Transverse colon (tissue), 4 donors: ENCODE data around the gene PGLYRP2. TPM values are rescaled to one million over a fixed set of nuclear protein-coding genes. Genes with fewer than 3 reads are reported as not detected.

Source experiments
- DNase-seq: peaks from one replicate; pipeline ENCODE4 v3.0.0-alpha.2; 2019
- H3K27ac ChIP-seq, 4 donors: fragments of 200-600 bp; sonication (generic); 2 replicates each; pipeline ENCODE4 v1.5.1; 2016 to 2018; ENCODE audit warnings: inconsistent platforms in 4 of 4
- H3K27me3 ChIP-seq: fragments of 200-600 bp; sonication (generic); 2 replicates; pipeline ENCODE4 v1.5.1; 2017; ENCODE audit warnings: inconsistent platforms
- H3K36me3 ChIP-seq, 4 donors: fragments of 200-600 bp; sonication (generic); 2 replicates each; pipeline ENCODE4 v1.5.1; 2017 to 2019; ENCODE audit warnings: inconsistent platforms in 4 of 4
- H3K4me1 ChIP-seq, 4 donors: fragments of 200-600 bp; sonication (generic); 2 replicates each; pipeline ENCODE4 v1.5.1; 2017 to 2020; ENCODE audit warnings: inconsistent platforms in 4 of 4
- H3K4me3 ChIP-seq, 4 donors: fragments of 200-600 bp; sonication (generic); 1 replicate in 1 of 4; 2 replicates in 3 of 4; pipeline versions ENCODE4 v1.5.1 to v1.6.1; 2017 to 2019; ENCODE audit warnings: inconsistent platforms in 4 of 4
- H3K9me3 ChIP-seq, 2 donors: fragments of 200-600 bp; sonication (generic); 2 replicates each; pipeline ENCODE4 v1.5.1; 2017 to 2019; ENCODE audit warnings: inconsistent platforms in 2 of 2
- EP300 ChIP-seq: sonication (generic); formaldehyde crosslinking; IDR thresholded peaks from one replicate; pipeline ENCODE4 v1.6.1; 2017; ENCODE audit warnings: antibody characterized with exemption, low read depth
- POLR2A ChIP-seq: fragments of 450-650 bp; IDR thresholded peaks from one replicate; pipeline ENCODE4 v1.6.1; 2016; ENCODE audit warnings: antibody characterized with exemption, mild to moderate bottlenecking, moderate library complexity
- POLR2AphosphoS5 ChIP-seq, 3 donors: sonication (generic); formaldehyde crosslinking; IDR thresholded peaks; one replicate each; pipeline ENCODE4 v1.6.1; 2016; ENCODE audit warnings: antibody characterized with exemption in 3 of 3
- WGBS, 2 donors: methylation state at CpG; one replicate each; pipeline ENCODE4 v1.1.5; 2018; ENCODE audit warnings: low coverage in 1 of 2; 5-methylcytosine and 5-hydroxymethylcytosine counted together
- in situ Hi-C, 4 donors: fragments of 200-750 bp; cut with MboI; loops; one replicate each; pipeline versions ENCODE4 v1.15.0 to v1.15.1; 2017; ENCODE audit warnings: low sequenced_read_pairs in 3 of 4, low pct_ligation_motif_present in 1 of 4, low pct_unique_long_range_greater_than_20kb in 1 of 4
- intact Hi-C: fragments of 100-400 bp; cut with DNase I; formaldehyde crosslinking; loops from one replicate; pipeline ENCODE4 v1.15.1; 2023; ENCODE audit warnings: low total_unique reads
- total RNA-seq, 4 donors: library from RNA; depleted of rRNA; stranded (reverse); fragments of >200 nt; gene quantifications; one replicate each; pipeline ENCODE4 v1.1.0, GENCODE V29; 2016
- TF ChIP-seq, protein P1 (sequence below), 5 experiments: fragments of 200-600 bp in 3 of 5; fragments of 450-650 bp in 2 of 5; sonication (generic) in 3 of 5; IDR thresholded peaks; 1 replicate in 2 of 5; 2 replicates in 3 of 5; pipeline ENCODE4 v1.5.1; 2016 to 2017; ENCODE audit warnings: antibody characterized with exemption in 5 of 5, inconsistent platforms in 3 of 5, mild to moderate bottlenecking in 2 of 5, moderate library complexity in 1 of 5

The PGLYRP2 gene
- total RNA-seq = not detected

DNA sequence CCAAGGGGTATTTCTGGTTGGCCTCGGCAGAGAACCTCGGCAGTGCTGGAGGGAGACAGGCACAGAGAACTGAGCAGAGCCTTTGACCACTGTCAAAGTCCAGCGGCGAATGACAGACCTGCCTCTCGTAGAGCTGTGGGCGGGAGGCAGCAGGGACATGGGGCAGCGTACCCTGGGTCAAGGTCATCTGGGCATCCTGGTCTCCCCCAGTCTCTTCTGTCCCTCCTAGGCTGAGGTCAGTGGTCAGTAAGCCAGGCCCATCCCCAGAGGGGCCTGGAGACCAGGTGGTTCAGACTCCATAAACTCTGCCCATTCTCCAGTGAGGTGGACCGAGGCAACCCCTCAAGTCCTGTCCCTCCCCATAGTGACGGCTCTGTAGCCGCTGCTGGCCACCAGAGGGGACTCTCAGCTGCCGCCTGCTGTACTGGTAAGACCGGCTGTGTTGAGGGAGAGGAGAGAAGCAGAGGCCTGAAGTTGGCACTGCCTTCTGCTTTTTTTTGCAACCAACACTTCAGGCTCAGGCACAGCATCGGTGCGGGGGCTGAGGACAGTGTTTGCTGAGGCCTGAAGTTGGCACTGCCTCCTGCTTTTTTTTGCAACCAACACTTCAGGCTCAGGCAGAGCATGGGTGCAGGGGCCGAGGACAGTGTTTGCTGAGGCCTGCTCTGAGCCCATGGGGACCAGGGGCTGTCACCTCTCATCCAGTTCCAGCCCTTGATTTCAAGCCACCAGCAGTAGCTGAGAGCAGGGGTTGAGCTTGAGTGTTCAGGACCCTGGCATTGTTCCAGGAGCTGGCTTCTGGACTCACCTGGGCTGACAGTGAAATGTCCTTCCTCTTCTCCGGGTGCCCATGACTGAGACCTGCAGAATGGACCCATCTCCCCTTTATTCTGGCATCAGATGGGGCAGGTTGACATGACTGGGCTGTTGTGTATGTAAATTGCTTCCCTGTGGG, at the start of gene PGLYRP2:
PGLYRP2 (minus strand) TSS at position 111 of the 955 bp plus-strand sequence. CDS start 130 bp downstream, outside the sequence.
- Histone ChIP-seq H3K27ac (no peak within 1 kb of the TSS), H3K9me3 (no peaks in the 10 kb centered on the region), H3K27me3 (no peaks in the 10 kb centered on the region), H3K36me3 (no peaks in the 10 kb centered on the region), H3K4me3 (no peak within 1 kb of the TSS), H3K4me1 (no peaks in the 10 kb centered on the region)
- TF ChIP-seq POLR2A (no peak), POLR2AphosphoS5 (IDR thresholded peaks at IDR 0.05) (no peak), EP300 (no peak)
- TF ChIP-seq, protein P1, sequence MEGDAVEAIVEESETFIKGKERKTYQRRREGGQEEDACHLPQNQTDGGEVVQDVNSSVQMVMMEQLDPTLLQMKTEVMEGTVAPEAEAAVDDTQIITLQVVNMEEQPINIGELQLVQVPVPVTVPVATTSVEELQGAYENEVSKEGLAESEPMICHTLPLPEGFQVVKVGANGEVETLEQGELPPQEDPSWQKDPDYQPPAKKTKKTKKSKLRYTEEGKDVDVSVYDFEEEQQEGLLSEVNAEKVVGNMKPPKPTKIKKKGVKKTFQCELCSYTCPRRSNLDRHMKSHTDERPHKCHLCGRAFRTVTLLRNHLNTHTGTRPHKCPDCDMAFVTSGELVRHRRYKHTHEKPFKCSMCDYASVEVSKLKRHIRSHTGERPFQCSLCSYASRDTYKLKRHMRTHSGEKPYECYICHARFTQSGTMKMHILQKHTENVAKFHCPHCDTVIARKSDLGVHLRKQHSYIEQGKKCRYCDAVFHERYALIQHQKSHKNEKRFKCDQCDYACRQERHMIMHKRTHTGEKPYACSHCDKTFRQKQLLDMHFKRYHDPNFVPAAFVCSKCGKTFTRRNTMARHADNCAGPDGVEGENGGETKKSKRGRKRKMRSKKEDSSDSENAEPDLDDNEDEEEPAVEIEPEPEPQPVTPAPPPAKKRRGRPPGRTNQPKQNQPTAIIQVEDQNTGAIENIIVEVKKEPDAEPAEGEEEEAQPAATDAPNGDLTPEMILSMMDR (IDR thresholded peaks at IDR 0.05) = no peak
- in situ Hi-C loops = no loop called here
- no peak for DNase-seq
- 70% methylated on average over 16 of the region's 16 CpGs; no CpG with 5 or more reads in 1 of the 2 donors for WGBS, 2 donors
- intact Hi-C loops = loop anchor here (10.0 kb wide), 1 partner anchor 675 kb away; no protein-coding TSS in a partner anchor

GRCh38 chr19:15527705-15528104, 48.4 kb upstream of the PGLYRP2 start:
- H3K27me3 ChIP-seq = peaks cover 3% of the 10 kb centered on the region
- H3K36me3 ChIP-seq = no peaks in the 10 kb centered on the region
- H3K9me3 ChIP-seq = no peaks in the 10 kb centered on the region
- 50% methylated on average over 3 of the region's 3 CpGs; no CpG with 5 or more reads in 1 of the 2 donors for WGBS, 2 donors
- in situ Hi-C loops (no loop called here), intact Hi-C loops (no loop called here)
- no peak for TF ChIP-seq POLR2AphosphoS5 (IDR thresholded peaks at IDR 0.05)
- TF ChIP-seq EP300 = no peak
- no peak for TF ChIP-seq POLR2A
- TF ChIP-seq, protein P1 (IDR thresholded peaks at IDR 0.05) = no peak
- no peak overlapping the region for H3K4me3 ChIP-seq
- no peak for DNase-seq
- H3K4me1 ChIP-seq = no peaks in the 10 kb centered on the region
- no peak overlapping the region for H3K27ac ChIP-seq

- Histone ChIP-seq H3K36me3 (no peaks in the 10 kb centered on the region), H3K4me3 (no peak overlapping the region), H3K27me3 (peaks cover 3% of the 10 kb centered on the region), H3K4me1 (no peaks in the 10 kb centered on the region), H3K27ac (no peak overlapping the region), H3K9me3 (no peaks in the 10 kb centered on the region)
- TF ChIP-seq EP300 (no peak), POLR2AphosphoS5 (IDR thresholded peaks at IDR 0.05) (no peak), POLR2A (no peak)
- TF ChIP-seq, protein P1 (IDR thresholded peaks at IDR 0.05) = no peak
- WGBS, 2 donors = 60% methylated on average over 2 of the region's 2 CpGs; no CpG with 5 or more reads in 1 of the 2 donors
- intact Hi-C loops (no loop called here), in situ Hi-C loops (no loop called here)
- DNase-seq = no peak
Measured at GRCh38 chr19:15526408-15526807, 47.1 kb upstream of the PGLYRP2 start.

DNA sequence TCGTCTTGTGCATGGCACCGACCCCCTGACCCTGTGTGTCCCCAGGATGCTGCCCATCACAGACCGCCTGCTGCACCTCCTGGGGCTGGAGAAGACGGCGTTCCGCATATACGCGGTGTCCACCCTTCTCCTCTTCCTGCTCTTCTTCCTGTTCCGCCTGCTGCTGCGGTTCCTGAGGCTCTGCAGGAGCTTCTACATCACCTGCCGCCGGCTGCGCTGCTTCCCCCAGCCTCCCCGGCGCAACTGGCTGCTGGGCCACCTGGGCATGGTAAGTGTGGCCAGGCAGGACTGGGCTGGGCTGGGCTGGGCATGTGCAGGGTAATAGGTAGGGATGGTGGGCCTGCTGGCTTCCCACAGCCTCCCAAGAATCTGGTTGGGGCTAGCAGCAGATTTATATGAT, 46.0 kb upstream of the PGLYRP2 start:
- Histone ChIP-seq H3K9me3 (no peaks in the 10 kb centered on the region), H3K4me3 (no peak overlapping the region), H3K27me3 (peaks cover 3% of the 10 kb centered on the region), H3K4me1 (no peaks in the 10 kb centered on the region), H3K36me3 (no peaks in the 10 kb centered on the region), H3K27ac (no peak overlapping the region)
- no peak for DNase-seq
- intact Hi-C loops = no loop called here
- TF ChIP-seq, protein P1 (IDR thresholded peaks at IDR 0.05) = no peak
- no peak for TF ChIP-seq POLR2AphosphoS5 (IDR thresholded peaks at IDR 0.05)
- TF ChIP-seq POLR2A = no peak
- TF ChIP-seq EP300 = no peak
- in situ Hi-C loops = no loop called here
- 85% methylated on average over 15 of the region's 15 CpGs; no CpG with 5 or more reads in 1 of the 2 donors for WGBS, 2 donors
